Epidermal melanocyte (primary cell): Measurements from ENCODE around the gene LGALS7B.
"Not testable (repeated sequence)": the region's sequence is repeated elsewhere in the genome, so short reads cannot be mapped to it uniquely, and the experiment has no call there.

Experiments
- DNase-seq: peaks from one replicate; pipeline ENCODE4 v3.0.0; 2011; ENCODE audit warnings: low spot score; ENCODE audit not compliant: insufficient read length

The LGALS7B gene

DNA sequence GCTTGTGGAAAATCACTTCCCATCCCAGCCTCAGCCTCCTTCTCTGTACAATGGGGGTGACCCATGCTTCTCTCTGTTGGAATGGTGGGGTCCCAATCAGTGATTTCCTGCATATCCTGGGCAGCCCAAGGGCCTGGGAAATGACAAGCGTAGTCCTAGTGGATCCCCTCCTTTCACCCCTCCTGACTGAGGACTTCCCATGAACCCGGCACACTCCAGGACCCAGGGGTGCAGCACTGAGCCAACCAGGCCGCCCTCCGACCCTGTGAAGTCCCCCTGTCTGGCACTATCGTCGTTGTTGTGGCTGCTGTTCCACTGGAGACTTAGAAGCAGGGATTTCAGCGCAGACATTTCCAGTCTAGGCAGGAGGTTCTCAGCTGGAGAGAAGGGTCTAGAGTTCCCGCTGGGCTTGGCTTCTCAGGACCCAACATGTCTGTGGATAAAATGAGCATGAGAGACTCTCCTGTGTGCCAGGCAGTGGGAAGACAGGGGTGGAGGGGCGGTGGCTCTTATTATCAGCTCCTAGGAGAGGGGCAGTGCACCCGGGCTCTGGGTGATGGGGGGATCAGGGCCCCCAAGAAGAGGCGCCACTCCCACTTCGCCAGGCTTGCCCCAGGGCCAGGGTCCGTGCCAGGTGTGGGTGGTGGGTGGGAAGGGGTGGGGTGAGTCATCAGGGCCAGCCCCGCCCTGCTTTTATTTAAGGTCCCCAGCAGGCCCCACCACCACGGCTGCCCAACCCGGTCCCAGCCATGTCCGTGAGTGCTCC, at the start of gene LGALS7B:
Gene LGALS7B (plus strand): TSS at position 723 of the 766 bp plus-strand sequence. CDS start 27 bp downstream, at position 750.
- no peak for DNase-seq

DNA sequence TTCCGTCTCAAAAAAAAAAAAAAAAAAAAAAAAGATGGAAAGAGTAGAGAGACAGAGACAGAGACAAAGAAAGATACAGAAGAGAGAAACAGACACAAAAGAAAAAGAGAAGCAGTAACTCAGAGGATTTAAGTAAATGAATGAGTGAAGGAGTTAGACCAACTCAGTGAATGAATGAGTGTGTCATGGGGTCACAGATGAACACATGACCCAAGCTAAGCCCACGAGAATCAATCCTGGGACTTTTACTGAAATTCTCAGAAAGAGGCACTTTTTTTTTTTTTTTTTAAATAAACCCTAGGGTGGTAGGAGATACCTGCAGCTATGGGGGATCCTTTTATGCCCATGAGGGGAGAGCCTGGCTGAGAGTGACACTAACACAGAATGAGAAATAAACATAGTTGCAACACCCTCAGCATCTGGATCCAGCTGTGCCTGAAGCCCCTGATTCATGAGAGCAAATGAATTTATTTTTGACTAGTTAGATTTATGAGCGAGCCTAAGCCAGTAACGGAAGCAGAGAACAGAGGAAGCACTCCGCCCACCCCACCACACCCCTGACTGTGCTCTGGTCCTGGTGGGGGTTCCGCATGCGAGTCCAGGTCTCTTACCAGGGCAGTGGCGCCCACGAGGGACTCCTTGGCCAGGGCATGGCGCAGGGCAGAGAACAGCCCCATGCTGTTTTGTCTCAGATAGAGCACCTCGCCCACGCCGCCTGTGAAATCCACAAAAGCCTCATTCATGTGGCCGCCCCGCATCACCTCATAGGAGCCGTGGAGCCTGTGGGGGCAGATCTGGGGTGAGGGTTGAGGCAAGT, 49.4 kb upstream of the LGALS7B start:
- DNase-seq: peak; percentile 14

DNA sequence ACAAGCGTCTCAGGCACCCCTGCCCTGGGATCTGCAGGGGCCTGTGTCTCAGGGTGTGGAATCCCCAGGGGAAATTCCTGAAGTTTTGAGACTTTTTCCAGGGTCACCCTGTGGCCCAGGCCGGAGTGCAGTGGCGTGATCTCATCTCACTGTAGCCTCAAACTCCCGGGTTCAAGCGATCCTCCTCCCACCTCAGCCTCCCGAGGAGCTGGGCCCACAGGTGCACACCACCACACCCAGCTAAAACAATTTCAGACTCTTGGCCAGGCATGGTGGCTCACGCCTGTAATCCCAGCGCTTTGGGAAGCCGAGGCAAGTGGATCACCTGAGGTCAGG, 48.8 kb upstream of the LGALS7B start:
- no peak for DNase-seq

DNA sequence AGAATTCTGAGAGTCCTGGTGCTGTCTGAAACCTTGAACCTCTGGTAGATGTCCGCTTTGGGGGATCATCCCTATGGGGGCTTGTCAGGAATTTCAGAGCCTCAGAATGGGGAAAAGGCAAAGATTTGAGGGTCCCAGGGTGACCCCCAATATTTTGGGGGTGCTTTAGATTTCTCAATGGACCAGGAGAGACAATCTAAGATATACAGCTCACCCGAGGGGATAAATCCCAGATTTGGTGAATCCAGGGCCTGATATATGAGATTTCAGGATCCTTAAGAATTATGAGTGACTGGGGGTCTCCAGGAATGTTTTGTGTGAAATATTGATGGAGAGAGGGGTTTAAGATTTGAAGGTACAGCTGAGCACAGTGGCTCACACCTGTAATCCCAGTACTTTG, 48.1 kb upstream of the LGALS7B start:
- DNase-seq: peak; percentile 7

DNA sequence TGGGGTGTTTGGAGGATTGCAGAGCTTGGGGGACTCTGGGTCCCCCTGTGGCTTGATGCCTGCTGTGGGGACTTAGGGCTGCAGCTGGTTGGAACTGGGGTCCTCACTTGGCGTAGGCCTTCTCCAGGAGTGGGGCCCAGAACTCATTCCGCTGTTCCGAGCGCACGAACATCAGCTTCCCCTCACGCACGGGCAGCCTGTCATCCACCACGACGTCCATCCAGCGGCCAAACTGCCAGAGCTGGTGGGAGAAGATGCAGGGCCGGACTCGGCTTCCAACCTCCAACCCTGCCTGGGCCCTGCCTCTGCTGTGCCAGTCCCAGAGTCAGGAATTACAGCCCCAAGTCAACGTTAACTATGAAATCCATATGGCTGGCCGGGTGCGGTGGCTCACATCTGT, 47.3 kb upstream of the LGALS7B start:
- no peak for DNase-seq

DNA sequence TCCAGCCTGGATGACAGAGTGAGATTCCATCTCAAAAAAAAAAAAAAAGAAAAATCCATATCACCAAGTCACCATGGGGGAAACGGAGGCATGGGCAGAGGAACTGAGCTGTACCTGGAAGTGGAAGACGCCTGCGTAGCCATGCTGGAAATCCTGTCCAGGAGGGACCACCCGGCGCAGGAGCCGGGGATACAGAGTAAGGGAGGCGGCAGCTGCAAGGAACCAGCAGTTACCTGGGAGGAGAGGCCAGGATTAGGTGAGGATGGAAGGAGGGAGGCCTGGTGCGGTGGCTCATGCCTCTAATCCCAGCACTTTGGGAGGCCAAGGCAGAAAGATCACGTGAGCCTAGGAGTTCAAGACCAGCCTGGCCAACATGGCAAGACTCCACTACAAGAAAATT, 46.7 kb upstream of the LGALS7B start:
- no peak for DNase-seq

DNA sequence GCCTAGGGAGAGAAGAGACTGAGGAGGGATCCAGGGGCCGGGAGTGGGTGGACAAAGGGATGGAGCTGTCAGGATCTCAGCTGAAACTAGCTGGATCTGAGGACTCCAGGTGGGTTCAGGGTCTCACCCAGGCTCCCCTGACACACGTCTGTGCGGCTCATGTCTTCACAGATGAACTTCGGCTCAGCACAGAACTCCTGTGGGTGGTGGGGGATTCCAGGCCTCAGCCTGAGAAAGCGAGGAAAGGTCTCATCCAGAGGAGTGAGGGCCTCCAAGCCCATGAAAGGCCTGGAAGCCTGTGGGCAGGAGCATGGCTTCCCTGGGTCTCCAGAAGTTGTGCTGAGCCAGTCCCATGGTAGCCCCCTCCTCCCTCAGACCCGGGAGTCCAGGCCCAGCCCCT, 46.1 kb upstream of the LGALS7B start:
- DNase-seq: peak; percentile 10

DNA sequence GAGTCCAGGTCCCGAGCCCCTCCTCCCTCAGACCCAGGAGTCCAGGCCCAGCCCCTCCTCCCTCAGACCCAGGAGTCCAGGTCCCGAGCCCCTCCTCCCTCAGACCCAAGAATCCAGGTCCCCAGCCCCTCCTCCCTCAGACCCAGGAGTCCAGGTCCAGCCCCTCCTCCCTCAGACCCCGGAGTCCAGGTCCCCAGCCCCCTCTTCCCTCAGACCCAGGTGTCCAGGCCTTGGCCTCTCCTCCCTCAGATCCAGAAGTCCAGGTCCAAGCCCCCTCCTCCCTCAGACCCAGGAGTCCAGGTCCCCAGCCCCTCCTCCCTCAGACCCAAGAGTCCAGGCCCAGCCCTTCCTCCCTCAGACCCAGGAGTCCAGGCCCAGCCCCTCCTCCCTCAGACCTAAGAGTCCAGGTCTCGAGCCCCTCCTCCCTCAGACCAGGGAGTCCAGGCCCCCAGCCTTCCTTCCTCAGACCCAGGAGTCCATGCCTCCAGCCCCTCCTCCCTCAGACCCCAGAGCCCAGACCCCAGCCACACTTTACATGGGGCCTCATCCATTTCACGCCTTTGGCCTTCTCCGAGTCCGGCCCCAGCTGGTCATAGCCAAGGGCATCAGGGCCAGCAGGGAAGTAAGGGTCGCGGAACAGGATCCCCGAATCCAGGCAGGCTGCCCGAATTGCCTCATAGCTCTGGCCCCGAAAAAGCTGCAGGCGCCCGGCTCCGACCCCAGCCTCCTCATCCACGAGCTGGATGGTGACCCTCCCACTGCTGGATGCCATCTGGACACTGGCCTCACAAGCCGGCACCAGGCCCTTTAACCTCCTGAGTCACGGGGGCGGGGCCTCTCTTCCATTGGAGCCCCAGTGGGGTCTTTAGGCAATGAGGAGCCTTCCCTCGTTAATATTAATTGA, 45.4 kb upstream of the LGALS7B start:
- DNase-seq: peak; percentile 1

DNA sequence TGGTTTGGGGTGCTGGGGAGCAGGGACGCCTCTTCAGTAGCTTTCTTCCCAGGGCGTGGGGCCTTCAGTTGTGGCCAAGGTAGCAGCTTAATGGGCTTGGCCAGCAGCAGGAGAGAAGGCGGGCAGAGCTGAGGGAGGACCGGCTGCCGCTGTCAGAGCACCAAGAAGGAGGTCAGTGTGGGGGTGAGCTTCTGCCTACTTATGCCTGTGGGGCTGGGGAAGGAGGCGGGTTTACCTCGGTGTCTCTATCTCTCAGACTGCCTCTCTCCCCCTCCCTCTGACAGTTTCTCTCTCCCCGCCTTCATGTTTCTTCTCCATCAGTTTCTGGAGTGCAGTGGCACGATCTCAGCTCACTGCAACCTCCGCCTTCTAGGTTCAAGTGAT, 44.7 kb upstream of the LGALS7B start, which contains the start of gene CAPN12:
Gene CAPN12 (minus strand): TSS at position 177 of the 384 bp plus-strand sequence. CDS start 309 bp downstream, outside the sequence.
- no peak for DNase-seq

DNA sequence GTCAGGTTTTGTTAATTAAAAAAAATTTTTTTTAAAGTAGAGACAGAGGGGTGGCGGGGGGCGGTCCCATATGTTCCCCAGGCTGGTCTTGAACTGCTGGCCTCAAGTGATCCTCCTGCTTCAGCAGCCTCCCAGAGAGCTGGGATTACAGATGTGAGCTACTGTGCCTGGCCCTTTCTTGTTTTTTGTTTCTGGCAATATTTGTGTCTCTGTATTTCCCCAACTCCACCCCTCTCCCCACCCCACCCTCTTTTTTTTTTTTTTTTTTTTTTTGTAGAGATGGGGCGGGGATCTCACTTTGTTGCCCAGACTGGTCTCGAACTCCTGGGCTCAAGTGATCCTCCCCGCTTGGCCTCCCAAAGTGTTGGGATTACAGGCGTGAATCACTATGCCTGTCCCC, 44.1 kb upstream of the LGALS7B start:
- DNase-seq: no peak

DNA sequence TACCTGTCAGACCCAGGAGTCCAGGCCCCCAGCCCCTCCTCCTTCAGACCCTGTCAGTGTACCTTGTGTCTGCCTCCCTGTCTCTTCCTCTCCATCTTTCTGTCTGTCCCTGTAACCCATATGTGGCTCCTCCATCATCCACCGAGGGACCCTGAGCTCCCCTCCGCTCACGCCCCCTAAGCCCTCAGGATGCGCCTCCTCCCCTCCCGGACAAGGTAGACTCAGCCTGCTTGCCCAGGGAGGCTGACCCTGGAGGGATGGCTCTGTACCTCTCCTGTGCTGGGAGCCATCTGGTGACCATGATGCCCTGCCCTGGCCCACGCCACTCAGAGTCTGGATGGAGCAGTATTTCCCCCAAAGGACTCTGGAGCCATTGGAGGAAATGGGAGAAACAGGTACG, 43.7 kb upstream of the LGALS7B start:
- DNase-seq: no peak

DNA sequence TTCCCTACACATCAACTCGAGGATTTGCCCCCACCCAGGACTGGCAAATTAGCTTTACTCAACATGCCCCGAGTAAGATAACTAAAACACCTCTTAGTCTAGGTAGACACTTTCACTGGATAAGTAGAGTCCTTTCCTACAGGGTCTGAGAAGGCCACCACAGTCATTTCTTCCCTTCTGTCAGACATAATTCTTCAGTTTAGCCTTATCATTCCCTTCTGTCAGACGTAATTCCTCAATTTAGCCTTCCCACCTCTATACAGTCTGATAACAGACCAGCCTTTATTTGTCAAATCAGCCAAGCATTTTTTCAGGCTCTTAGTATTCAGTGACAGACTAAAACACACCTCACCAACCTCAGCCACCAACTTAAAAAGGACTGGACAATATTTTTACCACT, 35.2 kb upstream of the LGALS7B start:
- not testable (repeated sequence) for DNase-seq

DNA sequence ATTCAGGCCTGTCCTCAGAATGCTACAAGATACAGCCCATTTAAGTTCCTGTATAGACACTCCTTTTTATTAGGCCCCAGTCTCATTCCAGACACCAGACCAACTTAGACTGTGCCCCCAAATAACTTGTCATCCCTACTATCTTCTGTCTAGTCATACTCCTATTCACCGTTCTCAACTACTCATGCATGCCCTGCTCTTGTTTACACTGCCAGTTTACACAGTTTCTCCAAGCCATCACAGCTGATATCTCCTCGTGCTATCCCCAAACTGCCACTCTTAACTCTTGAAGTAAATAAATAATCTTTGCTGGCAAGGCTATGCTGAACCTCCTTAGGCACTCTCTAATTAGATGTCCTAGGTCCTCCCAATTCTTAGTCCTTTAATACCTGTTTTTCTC, 34.8 kb upstream of the LGALS7B start:
- not testable (repeated sequence) for DNase-seq

DNA sequence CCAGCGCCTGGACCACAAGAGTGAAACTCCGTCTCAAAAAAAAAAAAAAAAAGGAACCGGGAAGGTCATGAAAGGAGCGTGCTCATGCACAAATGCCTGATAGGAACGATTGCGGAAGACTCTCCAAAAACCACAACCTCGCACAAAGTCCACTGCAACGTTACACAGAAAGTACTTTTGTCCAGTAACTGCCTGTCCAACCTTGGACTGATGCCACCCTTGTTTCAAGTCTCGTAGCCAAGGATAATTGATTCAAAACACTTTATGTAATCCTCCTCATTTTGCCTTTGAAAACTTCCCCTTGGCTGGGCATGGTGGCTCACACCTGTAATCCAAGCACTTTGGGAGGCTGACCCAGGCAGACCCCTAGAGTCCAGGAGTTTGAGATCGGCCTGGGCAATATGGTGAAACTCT, 29.4 kb upstream of the LGALS7B start:
- DNase-seq: peak; percentile 40

DNA sequence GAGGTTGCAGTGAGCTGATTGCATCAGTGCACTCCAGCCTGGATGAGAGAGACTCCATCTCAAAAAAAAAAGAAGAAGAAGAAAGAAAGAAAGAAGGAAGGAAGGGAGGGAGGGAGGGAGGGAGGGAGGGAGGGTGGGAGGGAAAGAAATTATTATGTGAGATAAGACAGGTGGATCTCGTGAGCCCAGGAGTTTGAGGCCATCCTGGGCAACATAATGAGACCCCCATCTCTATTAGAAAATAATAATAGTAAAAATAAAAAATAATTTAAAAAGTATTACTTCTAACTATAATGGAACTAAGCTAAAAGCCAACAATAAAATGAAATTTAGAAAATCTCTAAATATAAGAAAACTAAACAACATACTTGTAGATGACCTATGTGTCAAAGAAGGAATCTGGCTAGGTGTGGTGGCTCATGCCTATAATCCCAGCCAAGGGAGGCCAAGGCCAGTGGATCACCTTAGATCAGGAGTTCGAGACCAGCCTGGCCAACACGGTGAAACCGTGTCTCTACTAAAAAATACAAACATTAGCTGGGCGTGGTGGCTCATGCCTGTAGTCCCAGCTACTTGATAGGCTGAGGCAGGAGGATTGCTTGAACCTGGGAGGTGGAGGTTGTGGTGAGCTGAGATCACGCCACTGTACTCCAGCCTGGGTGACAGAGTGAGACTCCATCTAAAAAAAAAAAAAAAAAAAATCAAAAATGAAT, 28.0 kb upstream of the LGALS7B start:
- DNase-seq: not testable (repeated sequence)

DNA sequence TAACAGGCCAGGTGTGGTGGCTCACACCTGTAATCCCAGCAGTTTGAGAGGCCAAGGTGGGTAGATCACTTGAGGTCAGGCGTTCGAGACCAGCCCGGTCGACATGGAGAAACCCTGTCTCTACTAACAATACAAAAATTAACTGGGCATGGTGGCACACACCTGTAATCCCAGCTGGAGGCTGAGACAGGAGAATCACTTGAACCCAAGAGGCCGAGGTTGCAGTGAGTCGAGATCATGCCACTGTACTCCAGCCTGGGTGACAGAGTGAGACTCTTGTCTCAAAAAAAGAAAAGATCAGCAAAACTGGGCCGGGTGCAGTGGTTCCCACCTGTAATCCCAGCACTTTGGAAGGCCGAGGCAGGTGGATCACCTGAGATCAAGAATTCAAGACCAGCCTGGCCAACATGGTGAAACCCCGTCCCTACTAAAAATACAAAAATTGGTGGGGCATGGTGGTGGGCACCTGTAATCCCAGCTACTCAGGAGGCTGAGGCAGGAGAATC, 27.1 kb upstream of the LGALS7B start:
- DNase-seq: not testable (repeated sequence)

DNA sequence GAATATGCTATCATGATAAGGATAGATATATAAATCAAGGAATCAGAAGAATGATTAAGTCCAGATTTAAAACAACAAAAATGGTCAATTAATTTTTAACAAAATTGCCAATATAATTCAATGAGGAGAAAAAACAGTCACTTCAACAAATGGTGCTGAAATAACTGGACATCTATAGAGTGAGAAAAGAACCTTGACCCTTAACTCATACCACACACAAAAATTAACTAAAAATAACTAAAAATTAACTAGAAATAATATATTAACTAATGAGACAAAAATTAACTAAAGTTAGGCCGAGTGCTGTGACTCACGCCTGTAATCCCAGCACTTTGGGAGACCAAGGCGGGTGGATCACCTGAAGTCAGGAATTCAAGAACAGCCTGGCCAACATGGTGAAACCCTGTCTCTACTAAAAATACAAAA, 25.2 kb upstream of the LGALS7B start:
- no peak for DNase-seq

DNA sequence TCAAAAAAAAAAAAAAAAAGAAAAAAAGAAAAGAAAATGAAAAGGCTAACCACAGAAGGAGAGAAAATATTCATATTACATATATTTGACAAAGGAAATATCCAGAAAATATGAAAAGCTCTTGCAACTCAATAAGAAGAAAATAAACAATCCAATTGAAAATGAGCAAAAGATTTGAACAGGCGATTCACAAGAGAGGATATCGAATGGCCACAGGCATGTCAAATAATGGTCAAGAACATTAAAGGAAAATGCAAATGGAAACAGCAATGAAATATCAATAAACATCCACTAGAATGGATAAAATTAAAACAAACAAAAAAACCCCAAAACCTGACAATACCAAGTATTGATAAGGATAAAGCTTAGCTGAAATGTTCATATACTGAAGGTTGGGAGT, 23.8 kb upstream of the LGALS7B start:
- no peak for DNase-seq

DNA sequence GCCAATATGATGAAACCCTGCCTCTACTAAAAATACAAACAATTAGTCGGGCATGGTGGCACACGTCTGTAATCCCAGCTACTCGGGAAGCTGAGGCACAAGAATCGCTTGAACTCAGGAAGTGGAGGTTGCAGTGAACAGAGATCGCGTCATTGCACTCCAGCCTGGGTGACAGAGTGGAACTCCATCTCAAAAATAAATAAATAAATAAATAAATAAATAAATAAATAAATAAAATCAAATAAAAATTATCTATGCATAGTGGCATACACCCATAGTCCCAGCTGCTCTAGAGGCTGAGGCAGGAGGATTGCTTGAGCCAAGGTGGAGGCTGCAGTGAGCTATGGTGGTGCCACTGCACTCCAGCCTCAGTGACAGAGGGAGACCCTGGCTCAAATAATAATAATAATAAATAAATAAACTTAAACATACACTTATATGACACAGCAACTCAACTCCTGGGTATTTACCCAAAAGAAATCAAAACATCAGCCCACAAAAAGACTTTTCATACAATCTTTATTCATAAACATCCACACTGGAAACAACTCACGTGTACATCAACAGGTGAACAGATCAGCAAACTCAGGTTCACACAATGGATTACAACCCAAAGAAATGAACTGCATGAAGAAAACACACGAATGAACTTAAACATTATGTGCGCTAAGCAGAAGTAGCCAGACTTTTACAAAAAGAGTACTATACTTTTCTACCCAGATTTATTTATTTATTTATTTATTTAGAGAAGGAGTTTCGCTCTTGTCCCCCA, 22.5 kb upstream of the LGALS7B start:
- no peak for DNase-seq

DNA sequence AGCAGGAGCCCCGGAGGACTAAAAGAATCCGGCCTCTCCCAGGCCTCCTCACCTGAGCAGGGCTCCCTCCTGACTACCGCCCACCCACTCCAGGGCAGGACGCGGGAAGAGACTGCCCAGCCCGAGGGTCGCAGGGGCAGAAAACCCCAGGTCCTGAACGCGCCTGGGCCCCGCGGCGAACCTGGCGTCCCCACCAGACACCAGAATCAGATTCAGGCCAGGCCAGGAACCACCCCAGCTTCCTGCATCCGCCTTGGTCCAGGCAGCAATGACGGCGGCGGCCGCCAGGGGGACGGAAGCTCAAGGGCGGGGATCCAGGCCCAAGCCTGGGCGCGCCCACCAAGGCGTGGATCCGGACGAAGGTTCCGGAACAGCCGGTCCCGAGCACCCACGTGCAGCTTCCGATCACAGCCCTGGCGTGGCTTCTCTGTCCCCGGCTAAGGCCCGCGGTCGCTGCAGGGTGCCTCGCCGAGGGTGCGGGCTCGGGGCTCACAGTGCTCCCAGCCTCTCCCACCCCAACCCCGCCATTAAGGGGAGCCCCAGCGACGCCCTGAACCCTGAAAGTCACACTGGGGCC, 19.3 kb upstream of the LGALS7B start:
- peak; percentile 59 for DNase-seq
